OCI-LY7 (cell line): ENCODE results near the gene DPYSL5. TPM values are rescaled to one million over a fixed set of nuclear protein-coding genes. Genes with fewer than 3 reads are reported as not detected.

ENCODE experiments used
- BruUV-seq: library from RNA; stranded (reverse); fragments of 400-500 nt; replicated peaks from 2 replicates; lab custom pipeline; 2021; lab: Mats Ljungman, UMichigan
- CTCF ChIA-PET: fragments of 300-600 bp; sonication (Branson Sonifier 250); formaldehyde crosslinking; loops from one replicate; lab custom pipeline; 2022; ENCODE audit warnings: antibody characterized with exemption; ENCODE audit not compliant: unreplicated experiment; lab: Charles Lee
- POLR2A ChIA-PET: fragments of 300-600 bp; sonication (Branson Sonifier 250); formaldehyde crosslinking; loops from one replicate; lab custom pipeline; 2022; ENCODE audit warnings: antibody characterized with exemption; lab: Charles Lee
- DNase-seq: peaks from one replicate; pipeline ENCODE4 v3.0.0-alpha.2; 2015; ENCODE audit warnings: low spot score
- H2AFZ ChIP-seq: fragments of 200-600 bp; sonication (generic), shearing (Covaris generic); 2 replicates; pipeline ENCODE4 v1.6.1; 2014; ENCODE audit warnings: mild to moderate bottlenecking, antibody characterized with exemption, low read length, moderate library complexity
- H3K27ac ChIP-seq: fragments of 200-600 bp; sonication (generic); 2 replicates; pipeline ENCODE4 v1.5.1; 2014; ENCODE audit warnings: mixed run types, low read depth, mild to moderate bottlenecking, moderate library complexity, low read length, inconsistent platforms; ENCODE audit not compliant: poor library complexity, severe bottlenecking
- H3K36me3 ChIP-seq: fragments of 200-600 bp; sonication (generic); 2 replicates; pipeline ENCODE4 v1.6.1; 2014; ENCODE audit warnings: mild to moderate bottlenecking, antibody characterized with exemption, low read length, moderate library complexity, mixed read lengths; ENCODE audit not compliant: insufficient read depth
- H3K4me1 ChIP-seq: fragments of 200-600 bp; sonication (generic); 2 replicates; pipeline ENCODE4 v1.5.1; 2014; ENCODE audit warnings: mild to moderate bottlenecking, low read length; ENCODE audit not compliant: insufficient read depth, poor library complexity, severe bottlenecking
- H3K4me2 ChIP-seq: fragments of 200-600 bp; sonication (generic); 2 replicates; pipeline ENCODE4 v1.6.1; 2014; ENCODE audit warnings: mild to moderate bottlenecking, low read length
- H3K4me3 ChIP-seq: fragments of 200-600 bp; sonication (generic); 2 replicates; pipeline ENCODE4 v1.5.1; 2014; ENCODE audit warnings: mild to moderate bottlenecking, low read depth, low read length; ENCODE audit not compliant: poor library complexity, severe bottlenecking
- H3K79me2 ChIP-seq: fragments of 200-600 bp; sonication (generic); 2 replicates; pipeline ENCODE4 v1.6.1; 2016; ENCODE audit warnings: low read depth, mild to moderate bottlenecking, low read length, moderate library complexity, mixed read lengths; ENCODE audit not compliant: insufficient read depth
- H3K9me2 ChIP-seq: fragments of 200-600 bp; sonication (generic); 2 replicates; pipeline ENCODE4 v1.6.1; 2016; ENCODE audit warnings: mild to moderate bottlenecking, low read length, mixed read lengths; ENCODE audit not compliant: insufficient read depth
- H3K9me3 ChIP-seq: fragments of 200-600 bp; sonication (generic); 2 replicates; pipeline ENCODE4 v1.6.1; 2014; ENCODE audit warnings: mild to moderate bottlenecking, mixed run types, low read length, mixed read lengths
- H4K20me1 ChIP-seq: fragments of 200-600 bp; sonication (generic); 2 replicates; pipeline ENCODE4 v1.6.1; 2014; ENCODE audit warnings: mild to moderate bottlenecking, antibody characterized with exemption, low read length, moderate library complexity, mixed read lengths; ENCODE audit not compliant: insufficient read depth
- CTCF ChIP-seq: fragments of 200-600 bp; sonication (generic); conservative IDR thresholded peaks from 2 replicates; pipeline ENCODE4 v1.5.1; 2014; ENCODE audit warnings: mild to moderate bottlenecking, antibody characterized with exemption, low read length, moderate library complexity, mixed read lengths
- EZH2phosphoT487 ChIP-seq: fragments of 200-600 bp; sonication (generic); IDR thresholded peaks from 2 replicates; pipeline ENCODE4 v1.6.1; 2018; ENCODE audit warnings: low read depth, borderline replicate concordance, mild to moderate bottlenecking, mixed run types, antibody characterized with exemption, low read length, moderate library complexity, mixed read lengths
- intact Hi-C: fragments of 100-400 bp; cut with micrococcal nuclease; formaldehyde crosslinking; loops from one replicate; pipeline ENCODE4 v1.10.0; 2022; ENCODE audit not compliant: unreplicated experiment
- total RNA-seq, 2 experiments: library from RNA; depleted of rRNA in 1 of 2; stranded (reverse); fragments of >200 nt in 1 of 2; shearing (Covaris generic) in 1 of 2; gene quantifications; 2 replicates each; pipeline ENCODE4 v1.2.3, GENCODE V29; 2014 to 2022

DPYSL5 gene
- total RNA-seq, 2 experiments from 2014 or later: not detected

GRCh38 chr2:26950246-26950645 lies 102.3 kb downstream of the DPYSL5 start:
- H2AFZ ChIP-seq: no peak overlapping the region
- TF ChIP-seq EZH2phosphoT487 (no peak), CTCF (no peak)
- H3K79me2 ChIP-seq: no peaks in the 10 kb centered on the region
- no peak overlapping the region for H3K4me3 ChIP-seq
- no peak for DNase-seq
- no peak overlapping the region for H3K4me2 ChIP-seq
- CTCF ChIA-PET: no interaction called here
- no peaks in the 10 kb centered on the region for H3K36me3 ChIP-seq
- no peaks in the 10 kb centered on the region for H4K20me1 ChIP-seq
- H3K9me3 ChIP-seq: no peaks in the 10 kb centered on the region
- H3K4me1 ChIP-seq: no peaks in the 10 kb centered on the region
- no peak overlapping the region for H3K27ac ChIP-seq
- intact Hi-C loops: no loop called here
- POLR2A ChIA-PET: interaction anchor here (0.7 kb wide), 2 partner anchors 66 to 148 kb away, joined by 3 read pairs; no protein-coding TSS in a partner anchor
- no TSS peak for BruUV-seq
- H3K9me2 ChIP-seq: no peaks in the 10 kb centered on the region

- DNase-seq: no peak
- Histone ChIP-seq H3K4me2 (no peak overlapping the region), H3K9me2 (no peaks in the 10 kb centered on the region), H3K36me3 (no peaks in the 10 kb centered on the region), H2AFZ (no peak overlapping the region), H3K4me3 (no peak overlapping the region), H3K9me3 (no peaks in the 10 kb centered on the region), H3K27ac (no peak overlapping the region), H3K79me2 (no peaks in the 10 kb centered on the region), H3K4me1 (no peaks in the 10 kb centered on the region), H4K20me1 (no peaks in the 10 kb centered on the region)
- no TSS peak for BruUV-seq
- intact Hi-C loops: no loop called here
- ChIA-PET POLR2A (no interaction called here), CTCF (no interaction called here)
- TF ChIP-seq CTCF: no peak
- no peak for TF ChIP-seq EZH2phosphoT487
Measured at GRCh38 chr2:26951236-26951635, 103.3 kb downstream of the DPYSL5 start.

- CTCF ChIA-PET: no interaction called here
- no TSS peak for BruUV-seq
- POLR2A ChIA-PET: interaction anchor here (0.7 kb wide), 1 partner anchor 31 kb away, joined by 3 read pairs; no protein-coding TSS in a partner anchor
Measured at GRCh38 chr2:26952374-26952773, 104.4 kb downstream of the DPYSL5 start.

More at GRCh38 chr2:26952374-26952773, 104.4 kb downstream of the DPYSL5 start:
- Histone ChIP-seq H2AFZ (no peak overlapping the region), H3K79me2 (no peaks in the 10 kb centered on the region), H3K4me2 (no peak overlapping the region), H3K36me3 (no peaks in the 10 kb centered on the region), H3K9me2 (no peaks in the 10 kb centered on the region), H3K9me3 (no peaks in the 10 kb centered on the region), H3K27ac (no peak overlapping the region), H4K20me1 (no peaks in the 10 kb centered on the region), H3K4me1 (no peaks in the 10 kb centered on the region), H3K4me3 (no peak overlapping the region)
- TF ChIP-seq CTCF (no peak), EZH2phosphoT487 (no peak)
- intact Hi-C loops: no loop called here
- DNase-seq: no peak
